ENCODE data around the gene LRP1B. TPM values are rescaled to one million over a fixed set of nuclear protein-coding genes. Genes with fewer than 3 reads are reported as not detected.

The LRP1B gene
- total RNA-seq, 1 experiment from 2014 or later: 0.21 TPM

DNA sequence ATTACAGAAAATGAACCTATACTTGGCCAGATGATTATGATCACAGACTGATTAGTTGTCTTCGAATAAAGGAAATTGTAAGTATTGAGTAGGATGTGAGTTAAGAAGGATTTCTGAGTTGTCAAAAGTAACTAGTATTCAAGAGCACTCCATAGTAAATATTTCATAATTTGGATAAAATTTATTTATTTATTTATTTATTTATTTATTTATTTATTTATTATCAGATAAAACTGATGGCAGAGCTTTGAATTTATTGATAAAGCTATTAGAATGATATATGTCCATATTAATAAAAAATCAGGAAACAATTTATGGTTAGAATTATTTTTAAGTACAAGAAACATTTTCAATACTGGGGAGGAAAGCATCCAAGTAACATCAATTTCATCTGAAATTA is 1634.1 kb downstream of the LRP1B start:
- no peak for DNase-seq
- Mint-ChIP-seq H3K27ac (ENCODE audit: unreplicated experiment) (no peak overlapping the region), H3K9me3 (ENCODE audit: low read depth, unreplicated experiment) (no peaks in the 10 kb centered on the region), H3K27me3 (ENCODE audit: unreplicated experiment) (no peaks in the 10 kb centered on the region), H3K36me3 (ENCODE audit: insufficient read depth, unreplicated experiment) (no peaks in the 10 kb centered on the region), H3K4me3 (ENCODE audit: low read depth, unreplicated experiment) (no peak overlapping the region), H3K4me1 (ENCODE audit: low read depth, unreplicated experiment) (no peaks in the 10 kb centered on the region)
- CTCF ChIA-PET: no interaction called here
- intact Hi-C loops (cut with micrococcal nuclease; ENCODE audit: unreplicated experiment): no loop called here
- no TSS peak for BruUV-seq (replicated peaks)
- TF ChIP-seq CTCF (IDR thresholded peaks at IDR 0.05; ENCODE audit: unreplicated experiment): no peak

DNA sequence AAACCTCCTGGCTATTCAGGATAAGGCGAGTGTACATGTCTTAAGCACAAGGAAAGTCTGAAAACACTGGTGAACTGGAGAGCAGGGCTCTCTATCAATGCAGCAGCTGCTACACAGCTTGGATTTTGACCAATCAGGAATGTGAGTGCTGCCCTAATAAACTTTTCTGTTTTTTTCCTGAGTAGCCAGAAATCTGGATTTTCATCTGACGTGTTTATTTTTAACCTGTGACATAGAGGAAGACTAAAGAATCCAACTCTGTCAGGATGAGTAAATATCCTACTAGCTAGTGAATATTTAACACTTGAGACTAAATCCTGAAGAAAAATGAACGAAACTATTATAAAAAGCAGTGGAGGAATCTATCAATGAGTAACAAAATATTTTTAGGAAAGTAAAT is 1638.9 kb downstream of the LRP1B start:
- Mint-ChIP-seq H3K27me3 (ENCODE audit: unreplicated experiment) (no peaks in the 10 kb centered on the region), H3K4me3 (ENCODE audit: low read depth, unreplicated experiment) (no peak overlapping the region), H3K36me3 (ENCODE audit: insufficient read depth, unreplicated experiment) (no peaks in the 10 kb centered on the region), H3K4me1 (ENCODE audit: low read depth, unreplicated experiment) (no peaks in the 10 kb centered on the region), H3K9me3 (ENCODE audit: low read depth, unreplicated experiment) (no peaks in the 10 kb centered on the region), H3K27ac (ENCODE audit: unreplicated experiment) (no peak overlapping the region)
- no TSS peak for BruUV-seq (replicated peaks)
- TF ChIP-seq CTCF (IDR thresholded peaks at IDR 0.05; ENCODE audit: unreplicated experiment): no peak
- DNase-seq: no peak
- intact Hi-C loops (cut with micrococcal nuclease; ENCODE audit: unreplicated experiment): no loop called here
- CTCF ChIA-PET: no interaction called here

- BruUV-seq (replicated peaks): no TSS peak
These were observed 1641.6 kb downstream of the LRP1B start for GRCh38 chr2:140489193-140489592.

DNA sequence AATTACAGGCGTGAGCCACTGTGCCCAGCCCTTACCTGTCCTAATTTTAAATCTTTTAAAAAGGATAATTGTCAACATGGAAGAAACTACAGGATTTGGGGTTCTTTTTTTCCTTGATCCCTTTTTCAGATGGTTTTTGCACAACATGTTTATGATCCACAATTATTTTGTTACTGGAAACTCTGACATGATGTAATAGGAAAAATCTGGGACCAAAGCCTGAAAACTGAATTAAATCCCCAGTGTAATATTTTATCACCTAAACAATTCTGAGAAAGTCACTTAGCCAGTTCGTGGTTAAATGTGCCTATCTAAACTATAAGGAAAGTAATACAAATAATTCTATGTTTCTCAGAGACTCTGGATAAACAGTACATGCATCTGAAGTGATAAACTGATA is 1649.7 kb downstream of the LRP1B start:
- Mint-ChIP-seq H3K27ac (ENCODE audit: unreplicated experiment) (no peak overlapping the region), H3K36me3 (ENCODE audit: insufficient read depth, unreplicated experiment) (no peaks in the 10 kb centered on the region), H3K4me3 (ENCODE audit: low read depth, unreplicated experiment) (no peak overlapping the region), H3K27me3 (ENCODE audit: unreplicated experiment) (no peaks in the 10 kb centered on the region), H3K4me1 (ENCODE audit: low read depth, unreplicated experiment) (no peaks in the 10 kb centered on the region), H3K9me3 (ENCODE audit: low read depth, unreplicated experiment) (no peaks in the 10 kb centered on the region)
- CTCF ChIA-PET: no interaction called here
- intact Hi-C loops (cut with micrococcal nuclease; ENCODE audit: unreplicated experiment): no loop called here
- DNase-seq: no peak
- no peak for TF ChIP-seq CTCF (IDR thresholded peaks at IDR 0.05; ENCODE audit: unreplicated experiment)
- BruUV-seq (replicated peaks): no TSS peak

More at GRCh38 chr2:140489193-140489592, 1641.6 kb downstream of the LRP1B start:
- Mint-ChIP-seq H3K27me3 (ENCODE audit: unreplicated experiment) (no peaks in the 10 kb centered on the region), H3K36me3 (ENCODE audit: insufficient read depth, unreplicated experiment) (no peaks in the 10 kb centered on the region), H3K4me3 (ENCODE audit: low read depth, unreplicated experiment) (no peak overlapping the region), H3K4me1 (ENCODE audit: low read depth, unreplicated experiment) (no peaks in the 10 kb centered on the region), H3K27ac (ENCODE audit: unreplicated experiment) (no peak overlapping the region), H3K9me3 (ENCODE audit: low read depth, unreplicated experiment) (no peaks in the 10 kb centered on the region)
- no peak for DNase-seq
- no peak for TF ChIP-seq CTCF (IDR thresholded peaks at IDR 0.05; ENCODE audit: unreplicated experiment)
- intact Hi-C loops (cut with micrococcal nuclease; ENCODE audit: unreplicated experiment): no loop called here
- CTCF ChIA-PET: no interaction called here

DNA sequence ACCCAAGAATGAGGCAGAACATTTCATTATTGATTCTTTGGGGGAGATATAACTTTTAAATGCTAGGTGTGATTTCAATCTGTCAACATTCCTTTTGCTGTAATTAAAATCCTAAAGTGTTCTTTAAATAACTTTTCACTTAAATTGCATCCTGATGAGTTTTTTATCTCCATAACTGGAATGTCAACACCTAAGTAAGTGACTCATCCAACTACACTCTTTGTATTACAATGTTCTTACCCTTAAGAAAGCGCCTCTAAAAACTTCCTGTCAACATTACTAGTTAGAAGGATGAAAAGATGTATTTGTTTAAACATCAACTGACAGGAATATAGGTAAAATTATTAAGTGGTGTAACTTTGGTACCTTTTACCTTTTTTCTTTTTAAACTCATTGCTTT is 1657.0 kb downstream of the LRP1B start:
- Mint-ChIP-seq H3K27ac (ENCODE audit: unreplicated experiment) (no peak overlapping the region), H3K9me3 (ENCODE audit: low read depth, unreplicated experiment) (no peaks in the 10 kb centered on the region), H3K4me1 (ENCODE audit: low read depth, unreplicated experiment) (peaks cover 9% of the 10 kb centered on the region), H3K4me3 (ENCODE audit: low read depth, unreplicated experiment) (no peak overlapping the region), H3K27me3 (ENCODE audit: unreplicated experiment) (no peaks in the 10 kb centered on the region), H3K36me3 (ENCODE audit: insufficient read depth, unreplicated experiment) (no peaks in the 10 kb centered on the region)
- no peak for TF ChIP-seq CTCF (IDR thresholded peaks at IDR 0.05; ENCODE audit: unreplicated experiment)
- CTCF ChIA-PET: no interaction called here
- intact Hi-C loops (cut with micrococcal nuclease; ENCODE audit: unreplicated experiment): no loop called here
- no TSS peak for BruUV-seq (replicated peaks)
- DNase-seq: no peak
